ENCODE results near the gene SERPINB1.
"Not testable (repeated sequence)": the region's sequence is repeated elsewhere in the genome, so short reads cannot be mapped to it uniquely, and the experiment has no call there.

The SERPINB1 gene

DNA sequence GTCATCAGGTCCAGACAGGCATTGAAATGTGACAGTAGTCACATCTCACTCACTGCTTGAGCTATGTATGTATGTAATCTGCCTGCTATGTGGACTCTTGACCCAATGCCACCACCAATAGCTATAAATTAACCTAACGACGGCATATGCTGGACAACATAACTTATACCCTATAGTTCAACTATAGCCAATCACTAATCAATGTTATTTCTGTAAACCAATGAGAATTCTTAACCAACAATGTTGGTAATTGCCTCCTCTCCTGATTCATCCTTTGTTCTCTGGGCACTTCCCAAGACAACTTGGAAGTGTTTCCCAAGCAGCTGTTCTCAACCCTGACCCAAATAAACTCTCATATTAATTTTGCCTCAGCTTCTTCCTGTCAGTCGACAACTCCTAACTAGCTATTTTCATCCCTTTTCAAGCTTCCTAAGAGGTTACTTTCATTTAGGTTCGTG is 24.1 kb upstream of the SERPINB1 start:
- no peak for DNase-seq (ENCODE audit: low read depth)

DNA sequence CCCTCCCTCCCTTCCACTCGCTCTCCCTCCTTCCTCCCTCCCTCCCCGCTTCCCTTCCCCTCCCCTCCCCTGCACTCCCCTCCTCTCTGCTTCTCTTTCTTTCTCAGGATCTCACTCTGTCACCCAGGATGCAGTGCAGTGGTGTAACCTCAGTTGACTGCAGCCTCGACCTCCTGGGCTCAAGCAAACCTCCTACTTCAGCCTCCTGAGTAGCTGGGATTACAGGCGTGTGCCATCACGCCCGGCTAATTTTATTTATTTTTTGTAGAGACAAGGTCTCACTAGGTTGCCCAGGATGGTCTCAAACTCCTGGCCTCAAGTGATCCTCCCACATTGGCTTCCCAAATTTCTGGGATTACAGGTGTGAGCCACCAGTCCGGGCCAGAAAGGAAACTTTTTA is 23.6 kb upstream of the SERPINB1 start:
- no peak for DNase-seq (ENCODE audit: low read depth)

DNA sequence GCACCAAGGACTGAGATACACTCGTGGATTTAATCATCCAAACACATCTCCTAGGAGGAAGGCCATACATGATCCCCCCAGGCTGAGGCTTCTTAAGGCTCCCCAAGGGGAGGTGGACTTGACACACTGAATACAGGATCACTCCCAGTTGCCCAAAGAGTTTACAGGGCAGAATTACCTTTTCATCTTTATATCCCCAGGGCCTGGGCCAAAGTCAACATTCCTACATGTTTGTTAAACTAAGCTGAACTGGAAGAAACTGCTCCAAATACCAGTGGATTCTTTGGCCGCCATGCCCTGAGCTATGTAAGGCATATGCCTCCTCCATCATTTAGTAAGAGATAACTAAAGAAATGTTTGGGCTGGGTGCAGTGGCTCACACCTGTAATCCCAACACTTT is 22.2 kb upstream of the SERPINB1 start:
- DNase-seq (ENCODE audit: low read depth) = no peak

DNA sequence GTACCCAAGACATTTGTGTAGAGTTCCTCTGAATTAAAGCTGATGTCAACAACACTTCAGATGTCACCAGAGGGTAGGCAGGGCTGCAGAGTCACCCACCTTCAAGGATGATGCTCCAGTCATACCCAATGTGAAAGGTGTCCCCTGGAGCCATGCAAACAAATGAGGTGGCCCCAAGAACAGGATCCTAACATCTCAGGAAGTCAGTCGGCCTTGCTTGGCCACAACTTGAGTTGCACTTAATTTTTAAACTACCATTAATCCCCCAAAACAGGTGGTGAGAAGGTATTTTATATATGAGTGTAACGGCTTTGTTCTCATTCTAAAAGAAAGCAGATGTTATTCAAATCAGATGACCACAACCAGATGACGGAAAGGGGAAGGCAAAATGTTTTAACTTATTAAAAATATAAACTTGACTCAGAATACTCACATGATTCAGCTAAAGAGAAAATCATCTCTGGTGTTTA is 21.1 kb upstream of the SERPINB1 start:
- no peak for DNase-seq (ENCODE audit: low read depth)

DNA sequence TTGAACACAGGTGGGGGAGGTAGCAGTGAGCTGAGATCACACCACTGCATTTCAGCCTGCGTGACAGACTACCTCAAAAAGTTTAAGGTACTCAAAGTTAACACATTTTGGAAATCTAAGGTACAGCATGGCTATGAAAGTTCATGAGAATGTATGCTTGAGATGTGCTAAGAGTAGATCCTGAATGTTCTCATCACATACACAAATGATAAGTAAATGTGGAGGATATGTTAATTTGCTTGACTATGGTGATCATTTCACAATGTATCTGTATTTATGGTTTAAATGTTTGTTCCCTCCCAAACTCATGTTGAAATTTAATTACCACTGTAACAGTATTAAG is 20.1 kb upstream of the SERPINB1 start:
- DNase-seq (ENCODE audit: low read depth) = no peak

DNA sequence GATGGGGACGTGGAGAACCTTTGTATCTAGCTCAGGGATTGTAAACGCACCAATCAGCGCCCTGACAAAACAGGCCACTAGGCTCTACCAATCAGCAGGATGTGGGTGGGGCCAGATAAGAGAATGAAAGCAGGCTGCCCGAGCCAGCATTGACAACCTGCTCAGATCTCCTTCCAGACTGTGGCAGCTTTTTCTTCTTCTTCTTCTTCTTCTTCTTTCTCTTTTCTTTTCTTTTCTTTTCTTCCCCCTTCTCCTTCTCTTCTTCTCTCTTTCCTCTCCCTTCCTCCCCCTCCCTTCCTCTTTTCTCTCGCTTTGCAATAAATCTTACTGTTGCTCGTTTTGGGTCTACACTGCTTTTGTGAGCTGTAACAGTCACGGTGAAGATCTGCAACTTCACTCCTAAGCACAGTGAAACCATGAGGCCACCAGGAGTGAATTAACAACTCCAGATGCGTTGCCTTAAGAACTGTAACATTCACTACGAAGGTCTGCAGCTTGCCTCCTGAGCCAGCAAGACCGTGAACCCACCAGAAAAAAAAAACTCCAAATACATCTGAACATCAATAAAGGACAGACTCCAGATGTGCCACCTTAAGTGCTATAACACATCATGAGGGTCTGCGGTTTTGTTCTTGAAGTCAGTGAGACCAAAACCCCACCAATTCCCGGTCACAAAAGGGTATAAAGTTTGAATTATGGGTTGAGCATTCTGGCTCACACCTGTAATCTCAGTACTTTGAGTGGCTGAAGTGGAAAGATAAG is 19.6 kb upstream of the SERPINB1 start:
- DNase-seq (ENCODE audit: low read depth) = no peak

DNA sequence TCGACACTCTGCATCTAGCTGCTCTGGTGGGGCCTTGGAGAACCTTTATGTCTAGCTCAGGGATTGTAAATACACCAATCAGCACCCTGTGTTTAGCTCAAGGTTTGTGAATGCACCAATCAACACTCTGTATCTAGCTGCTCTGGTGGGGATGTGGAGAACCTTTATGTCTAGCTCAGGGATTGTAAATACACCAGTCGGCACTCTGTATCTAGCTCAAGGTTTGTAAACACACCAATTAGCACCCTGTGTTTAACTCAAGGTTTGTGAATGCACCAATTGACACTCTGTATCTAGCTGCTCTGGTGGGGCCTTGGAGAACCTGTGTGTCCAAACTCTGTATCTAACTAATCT is 19.0 kb upstream of the SERPINB1 start:
- DNase-seq (ENCODE audit: low read depth) = not testable (repeated sequence)

DNA sequence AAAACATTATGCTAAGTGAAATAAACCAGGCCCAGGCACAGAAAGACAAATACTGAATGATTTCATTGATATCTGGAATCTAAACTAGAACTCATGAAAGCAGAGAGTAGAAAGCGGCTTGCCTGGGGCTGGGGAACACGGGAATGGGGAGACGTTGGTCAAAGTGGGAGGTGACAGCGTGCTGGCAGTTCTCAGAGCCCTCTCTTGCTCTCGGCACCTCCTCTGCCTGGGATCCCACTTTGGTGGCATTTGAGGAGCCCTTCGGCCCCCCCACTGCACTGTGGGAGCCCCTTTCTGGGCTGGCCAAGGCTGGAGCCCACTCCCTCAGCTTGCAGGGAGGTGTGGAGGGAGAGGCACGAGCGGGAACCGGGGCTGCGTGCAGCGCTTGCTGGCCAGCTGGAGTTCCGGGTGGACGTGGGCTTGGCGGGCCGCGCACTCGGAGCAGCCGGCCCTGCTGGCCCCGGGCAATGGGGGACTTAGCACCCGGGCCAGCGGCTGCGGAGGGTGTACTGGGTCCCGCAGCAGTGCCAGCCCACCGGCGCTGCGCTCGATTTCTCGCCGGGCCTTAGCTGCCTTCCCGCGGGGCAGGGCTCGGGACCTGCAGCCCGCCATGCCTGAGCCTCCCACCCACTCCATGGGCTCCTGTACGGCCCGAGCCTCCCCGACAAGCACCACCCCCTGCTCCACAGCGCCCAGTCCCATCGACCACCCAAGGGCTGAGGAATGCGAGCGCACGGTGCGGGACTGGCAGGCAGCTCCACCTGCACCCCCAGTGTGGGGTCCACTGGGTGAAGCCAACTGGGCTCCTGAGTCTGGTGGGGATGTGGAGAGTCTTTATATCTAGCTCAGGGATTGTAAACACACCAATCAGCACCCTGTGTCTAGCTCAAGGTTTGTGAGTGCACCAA is 18.4 kb upstream of the SERPINB1 start:
- DNase-seq (ENCODE audit: low read depth) = not testable (repeated sequence)

DNA sequence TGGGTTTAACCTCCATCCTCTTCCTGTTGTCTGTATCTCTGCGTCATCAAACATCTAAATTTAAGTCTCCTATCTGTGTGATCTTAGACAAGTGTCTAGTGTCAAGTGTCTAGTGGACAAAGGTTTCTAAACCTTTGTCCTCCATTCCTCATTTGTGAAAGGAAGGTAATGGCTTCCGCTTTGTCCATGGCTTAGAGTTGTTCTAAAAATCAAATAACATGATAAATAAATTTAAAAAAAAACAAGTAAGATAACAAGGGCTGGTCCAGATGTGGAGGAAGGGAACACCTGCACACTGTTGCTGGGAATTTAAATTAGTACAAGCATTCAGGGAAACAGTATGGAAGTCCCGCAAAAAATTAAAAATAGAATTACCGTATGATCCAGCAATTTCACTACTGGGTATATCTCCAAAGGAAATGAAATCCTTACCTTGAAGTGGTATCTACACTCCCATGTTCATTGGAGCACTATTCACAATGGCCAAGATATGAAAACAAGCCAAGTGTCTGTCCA is 17.6 kb upstream of the SERPINB1 start:
- no peak for DNase-seq (ENCODE audit: low read depth)

DNA sequence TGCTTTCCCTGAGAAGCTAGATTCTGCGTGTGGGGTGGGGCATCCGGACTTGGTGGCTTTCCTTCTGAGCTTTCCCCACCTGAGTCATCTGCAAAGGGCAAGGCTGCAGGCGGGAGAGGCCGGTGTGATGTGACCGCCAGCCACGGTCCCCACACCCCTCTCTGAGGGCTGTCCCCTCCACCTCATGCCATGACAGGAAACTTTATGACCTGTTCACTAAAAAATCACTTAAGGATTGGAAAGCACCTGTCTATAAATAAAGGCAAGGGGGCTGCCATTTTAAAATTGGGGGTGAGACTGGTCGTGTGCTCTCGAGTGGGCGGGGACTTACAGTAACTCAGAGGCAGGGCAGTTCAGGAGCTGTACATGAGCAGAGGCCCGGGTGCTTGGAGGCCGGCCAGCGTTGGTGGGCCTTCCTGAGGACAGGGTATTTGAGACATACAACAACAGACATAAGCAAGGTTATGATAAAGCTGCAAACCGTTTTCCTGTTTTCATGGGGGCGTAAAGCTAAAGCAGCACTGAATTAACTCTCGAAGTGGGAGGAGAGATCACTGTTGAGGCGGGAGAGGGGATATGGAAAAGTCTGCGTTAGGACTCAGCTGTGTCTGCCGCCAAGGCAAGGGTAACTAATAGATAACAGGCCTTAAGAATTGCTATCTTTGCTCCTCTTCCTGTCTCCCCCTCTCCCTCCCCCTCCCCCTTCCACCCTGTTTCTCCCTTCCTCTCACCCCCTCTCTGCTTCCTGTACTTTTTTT is 16.1 kb upstream of the SERPINB1 start:
- peak; percentile 71 for DNase-seq (ENCODE audit: low read depth)

DNA sequence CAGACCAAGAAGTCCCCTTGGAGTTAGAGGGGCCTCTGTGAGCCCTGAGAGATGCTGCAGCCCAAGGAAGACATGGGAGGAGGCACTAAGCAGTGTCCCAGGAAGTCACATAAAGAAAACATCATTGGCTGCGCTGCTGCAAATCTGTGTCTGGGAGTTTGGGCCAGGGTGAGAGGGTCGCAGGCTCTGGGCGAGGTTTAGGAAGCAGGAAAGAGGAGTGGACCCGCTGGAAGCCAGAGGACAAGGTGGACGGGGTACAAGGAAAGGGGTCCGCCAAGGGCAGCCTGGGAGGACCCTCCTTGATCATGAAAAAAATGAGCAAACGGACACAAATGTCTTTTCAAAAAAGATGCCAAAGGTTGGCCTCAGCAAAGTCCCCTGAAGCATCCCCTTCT is 15.5 kb upstream of the SERPINB1 start:
- DNase-seq (ENCODE audit: low read depth) = no peak

DNA sequence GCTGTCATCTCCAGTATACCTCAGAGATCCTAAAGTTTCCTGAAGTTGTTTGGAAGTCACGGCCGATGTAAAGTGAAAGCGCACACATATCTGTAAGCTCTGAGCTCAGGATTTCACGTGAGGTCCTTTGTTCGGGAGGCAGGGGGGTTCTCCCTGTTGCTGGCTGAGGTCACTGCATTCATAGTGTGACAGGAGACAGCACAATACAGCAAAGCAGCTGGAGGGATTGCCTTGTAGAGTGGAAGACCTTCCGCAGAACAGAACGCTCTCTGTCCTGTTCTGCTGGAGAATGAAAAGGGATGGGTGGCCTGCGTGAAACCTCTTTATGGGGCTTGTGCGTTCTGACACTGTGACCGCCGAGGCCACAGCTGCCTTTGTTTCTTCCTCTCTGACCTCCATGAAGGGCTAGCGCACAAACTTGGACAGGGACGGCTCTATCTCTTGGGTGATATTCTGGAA is 13.4 kb upstream of the SERPINB1 start:
- DNase-seq (ENCODE audit: low read depth) = no peak

DNA sequence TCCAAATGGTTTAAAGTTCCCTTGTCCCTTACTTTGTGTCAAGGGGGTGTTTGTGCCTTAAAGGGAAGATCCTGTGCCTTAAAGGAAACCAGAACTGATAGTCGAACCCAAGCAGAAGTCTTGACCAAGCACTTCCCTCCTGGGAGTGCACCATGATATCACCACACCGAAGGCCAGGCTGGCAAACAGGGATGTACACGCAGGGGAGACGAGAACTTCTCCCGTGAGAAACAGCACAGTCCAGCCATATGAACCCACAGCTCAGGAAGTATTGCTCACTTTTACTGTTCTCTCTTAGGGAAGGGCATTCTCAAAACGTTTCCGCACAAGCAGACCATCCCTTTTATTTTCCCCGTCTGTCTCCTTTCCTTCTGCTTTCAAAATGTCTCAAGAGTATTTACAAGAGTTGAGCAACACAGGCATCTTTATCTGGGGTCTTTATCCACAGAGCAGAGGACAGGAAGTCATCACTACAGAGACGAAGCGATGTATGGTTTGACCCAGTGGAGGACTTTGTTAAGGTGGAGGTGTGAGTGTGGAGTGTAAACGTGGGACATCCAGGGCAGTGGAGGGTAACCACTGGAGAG is 12.8 kb upstream of the SERPINB1 start:
- no peak for DNase-seq (ENCODE audit: low read depth)

DNA sequence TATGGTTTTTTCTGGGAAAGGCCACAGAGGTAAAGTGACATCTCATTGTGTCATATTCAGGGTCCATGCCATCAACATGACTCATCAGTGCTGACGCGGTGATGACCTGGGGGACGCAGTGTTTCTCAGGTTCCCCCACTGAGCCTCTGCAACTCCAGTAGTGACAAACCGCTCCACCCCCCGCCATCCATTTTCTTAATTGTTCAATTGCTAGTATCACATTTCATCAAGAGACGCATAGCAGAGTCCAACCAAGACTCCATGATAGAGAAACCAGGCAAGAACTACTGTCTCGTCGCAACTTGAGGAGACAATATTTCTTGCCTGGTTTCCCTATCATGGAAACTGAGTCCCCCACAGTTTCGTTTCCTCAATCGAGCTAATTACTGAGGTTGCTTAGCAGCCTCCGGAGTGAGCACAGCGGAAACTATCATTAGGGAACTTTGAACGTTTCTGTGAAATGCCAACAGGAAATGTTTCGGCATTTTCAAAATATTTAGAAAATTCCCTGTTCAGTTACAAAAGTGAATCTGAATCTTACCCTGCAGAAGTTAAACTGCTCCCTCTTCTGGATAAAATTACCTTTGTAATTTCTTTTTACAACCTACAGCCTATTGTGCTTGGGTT is 12.2 kb upstream of the SERPINB1 start:
- DNase-seq (ENCODE audit: low read depth) = peak; percentile 70

DNA sequence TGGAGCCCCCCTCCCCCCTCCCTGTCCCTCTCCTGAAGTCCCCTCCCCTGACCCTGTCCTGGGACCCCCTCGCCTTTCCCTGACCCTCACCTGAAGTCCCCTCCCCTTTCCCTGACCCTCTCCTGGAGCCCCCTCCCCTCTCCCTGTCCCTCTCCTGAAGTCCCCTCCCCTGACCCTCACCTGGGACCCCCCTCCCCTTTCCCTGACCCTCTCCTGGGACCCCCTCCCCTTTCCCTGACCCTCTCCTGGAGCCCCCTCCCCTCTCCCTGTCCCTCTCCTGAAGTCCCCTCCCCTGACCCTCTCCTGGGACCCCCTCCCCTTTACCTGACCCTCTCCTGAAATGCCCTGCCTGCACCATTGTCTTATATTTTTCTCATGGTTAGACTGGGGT is 11.7 kb upstream of the SERPINB1 start:
- DNase-seq (ENCODE audit: low read depth) = not testable (repeated sequence)

DNA sequence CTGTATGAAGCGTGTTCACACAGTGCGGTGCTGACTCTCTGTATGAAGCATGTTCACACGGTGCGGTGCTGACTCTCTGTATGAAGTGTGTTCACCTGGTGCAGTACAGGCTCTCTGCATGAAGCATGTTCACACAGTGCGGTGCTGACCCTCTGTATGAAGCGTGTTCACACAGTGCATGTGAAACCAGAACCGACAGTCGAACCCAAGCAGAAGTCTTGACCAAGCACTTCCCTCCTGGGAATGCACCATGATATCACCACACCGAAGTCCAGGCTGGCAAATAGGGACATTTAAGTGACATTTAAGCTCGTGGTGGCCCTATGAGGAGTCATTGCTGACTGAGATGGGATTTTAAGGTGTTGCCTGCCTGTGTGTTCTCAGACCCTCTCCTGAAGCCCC is 11.3 kb upstream of the SERPINB1 start:
- no peak for DNase-seq (ENCODE audit: low read depth)

DNA sequence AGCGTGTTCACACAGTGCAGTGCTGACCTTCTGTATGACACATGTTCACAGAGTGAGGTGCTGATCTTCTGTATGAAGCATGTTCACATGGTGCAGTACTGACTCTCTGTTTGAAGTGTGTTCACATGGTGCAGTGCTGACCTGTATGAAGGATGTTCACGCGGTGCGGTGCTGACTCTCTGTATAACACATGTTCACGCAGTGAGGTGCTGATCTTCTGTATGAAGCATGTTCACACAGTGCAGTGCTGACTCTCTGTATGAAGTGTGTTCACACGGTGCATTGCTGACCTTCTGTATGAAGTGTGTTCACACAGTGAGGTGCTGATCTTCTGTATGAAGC is 10.8 kb upstream of the SERPINB1 start:
- DNase-seq (ENCODE audit: low read depth) = no peak

DNA sequence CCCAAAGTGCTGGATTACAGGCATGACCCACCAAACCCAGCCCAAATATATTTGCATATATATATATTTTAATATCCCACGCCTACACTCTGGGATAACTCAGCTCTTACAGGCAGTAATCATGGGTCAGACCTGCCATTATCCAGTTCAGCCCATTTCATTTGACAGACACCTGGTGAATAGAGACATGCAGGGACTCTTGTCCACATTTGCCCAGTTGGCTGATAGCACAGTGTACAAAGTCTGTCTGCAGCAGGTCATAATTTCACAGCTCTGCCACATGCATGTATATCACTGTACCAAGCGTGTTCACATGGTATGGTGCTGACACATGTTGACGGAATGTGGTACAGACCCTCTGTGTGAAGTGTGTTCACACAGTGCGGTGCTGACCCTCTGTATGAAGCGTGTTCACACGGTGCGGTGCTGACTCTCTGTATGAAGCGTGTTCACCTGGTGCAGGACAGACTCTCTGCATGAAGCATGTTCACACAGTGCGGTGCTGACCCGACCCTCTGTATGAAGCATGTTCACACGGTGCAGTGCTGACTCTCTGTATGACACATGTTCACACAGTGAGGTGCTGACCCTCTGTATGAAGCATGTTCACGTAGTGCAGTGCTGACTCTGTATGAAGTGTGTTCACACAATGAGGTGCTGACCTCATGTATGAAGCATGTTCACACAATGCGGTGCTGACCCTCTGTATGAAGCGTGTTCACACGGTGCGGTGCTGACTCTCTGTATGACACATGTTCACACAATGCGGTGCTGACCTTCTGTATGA is 10.3 kb upstream of the SERPINB1 start:
- no peak for DNase-seq (ENCODE audit: low read depth)

DNA sequence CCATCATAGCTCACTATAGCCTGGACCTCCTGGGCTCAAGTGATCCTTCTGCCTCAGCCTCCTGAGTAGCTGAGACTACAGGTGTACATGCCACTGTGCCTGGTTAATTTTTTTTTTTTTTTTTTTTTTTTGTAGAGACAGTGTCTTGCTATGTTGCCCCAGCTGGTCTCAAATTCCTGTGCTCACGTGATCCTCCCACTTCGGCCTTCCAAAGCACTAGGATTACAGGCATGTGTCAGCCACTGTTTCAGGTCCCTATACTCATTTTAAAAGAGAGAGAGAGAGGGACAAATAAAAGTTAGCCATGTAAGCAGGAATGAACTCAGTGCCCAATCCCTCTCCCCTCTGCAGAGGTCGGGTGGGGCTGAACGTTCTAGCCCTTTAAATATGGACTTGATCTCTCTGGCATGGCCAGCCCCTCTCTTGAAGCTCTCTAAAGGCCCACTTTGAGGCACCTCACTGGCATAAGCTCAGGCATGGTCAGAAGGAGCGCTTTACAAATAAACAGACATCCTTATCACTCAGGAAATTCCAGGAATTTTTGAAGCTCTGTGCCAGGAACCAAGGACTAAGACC is 9.0 kb upstream of the SERPINB1 start:
- DNase-seq (ENCODE audit: low read depth) = no peak

DNA sequence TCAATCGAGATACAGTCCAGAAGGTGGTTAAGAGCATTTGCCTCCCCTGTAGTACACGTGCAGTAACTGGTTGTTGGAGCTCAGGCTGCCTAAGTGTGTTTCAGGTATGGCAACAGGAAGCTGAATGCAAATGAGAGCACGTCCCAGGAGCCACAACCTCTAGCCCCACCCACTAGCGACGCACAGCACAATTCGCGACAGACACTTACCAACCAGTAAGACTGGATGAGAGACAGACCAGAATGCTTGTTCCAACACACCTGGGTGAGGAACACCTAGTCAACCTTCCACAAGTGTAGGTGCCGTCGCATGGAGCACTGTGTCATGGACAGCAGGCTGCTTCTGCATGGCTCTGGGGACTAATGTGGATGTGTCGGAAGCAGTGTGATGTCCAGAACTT is 7.2 kb upstream of the SERPINB1 start:
- DNase-seq (ENCODE audit: low read depth) = no peak

DNA sequence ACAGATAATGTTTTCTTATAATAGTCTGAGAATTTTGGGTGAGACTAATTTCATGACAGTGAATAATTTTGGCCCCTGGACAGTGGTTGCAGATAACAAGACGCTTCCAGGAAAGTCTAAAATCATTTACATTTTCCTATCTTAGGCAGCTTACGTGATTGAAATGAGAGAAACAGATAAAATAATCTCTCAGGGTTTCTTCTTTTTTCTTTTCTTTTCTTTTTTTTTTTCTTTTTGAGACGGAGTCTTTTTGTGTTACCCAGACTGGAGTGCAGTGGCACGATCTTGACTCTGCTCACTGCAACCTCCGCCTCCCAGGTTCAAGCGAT is 4.2 kb upstream of the SERPINB1 start:
- no peak for DNase-seq (ENCODE audit: low read depth)
